H1 (cell line): Measurements from ENCODE around the gene LCE1D.

ENCODE experiments used
- ASH2L ChIP-seq: fragments of 200-600, 300-600 bp; sonication (generic); IDR thresholded peaks from one replicate; pipeline ENCODE4 v1.7.1; 2017; ENCODE audit warnings: low read length
- CEBPB ChIP-seq: IDR thresholded peaks from 2 replicates; pipeline ENCODE4 v1.6.1; 2012; ENCODE audit warnings: low read depth, low read length
- EGR1 ChIP-seq: IDR thresholded peaks from 2 replicates; pipeline ENCODE4 v1.6.1; 2011; ENCODE audit warnings: low read depth, low read length, borderline replicate concordance
- EP300 ChIP-seq, 2 experiments: IDR thresholded peaks; 1 replicate in 1 of 2; 2 replicates in 1 of 2; pipeline ENCODE4 v1.6.1; 2011 to 2012; ENCODE audit warnings: low read depth in 2 of 2, low read length in 2 of 2, mild to moderate bottlenecking in 2 of 2, borderline replicate concordance in 1 of 2, inconsistent platforms in 1 of 2, moderate library complexity in 1 of 2
- GABPA ChIP-seq: IDR thresholded peaks from 2 replicates; pipeline ENCODE4 v1.6.1; 2011; ENCODE audit warnings: mild to moderate bottlenecking, low read length, moderate library complexity, borderline replicate concordance; ENCODE audit not compliant: insufficient read depth
- MAFK ChIP-seq: IDR thresholded peaks from 2 replicates; pipeline ENCODE4 v1.6.1; 2012; ENCODE audit warnings: low read depth, mild to moderate bottlenecking, improper control_type of control experiment, low read length
- POLR2A ChIP-seq, 2 experiments: IDR thresholded peaks; 1 replicate in 1 of 2; 2 replicates in 1 of 2; pipeline ENCODE4 v1.6.1; 2011; ENCODE audit warnings: low read depth in 2 of 2, low read length in 2 of 2, mild to moderate bottlenecking in 2 of 2; ENCODE audit errors: control extremely low read depth in 1 of 2
- POLR2AphosphoS5 ChIP-seq: IDR thresholded peaks from 2 replicates; pipeline ENCODE4 v1.6.1; 2011; ENCODE audit warnings: low read depth, low read length
- RFX5 ChIP-seq: IDR thresholded peaks from 2 replicates; pipeline ENCODE4 v1.6.1; 2011; ENCODE audit warnings: low read depth, low read length, improper control_type of control experiment, borderline replicate concordance
- RNF2 ChIP-seq: fragments of 200-900, 300-1000 bp; sonication (generic); IDR thresholded peaks from 2 replicates; pipeline ENCODE4 v1.7.1; 2016; ENCODE audit warnings: borderline replicate concordance, low read depth, mild to moderate bottlenecking, antibody characterized with exemption, low read length; ENCODE audit not compliant: poor library complexity, severe bottlenecking; ENCODE audit errors: missing control alignments
- TAF1 ChIP-seq: IDR thresholded peaks from 2 replicates; pipeline ENCODE4 v1.6.1; 2011; ENCODE audit warnings: mild to moderate bottlenecking, low read depth, low read length
- YY1 ChIP-seq: IDR thresholded peaks from 2 replicates; pipeline ENCODE4 v1.6.1; 2011; ENCODE audit warnings: low read depth, mild to moderate bottlenecking, low read length
- ZNF274 ChIP-seq: IDR thresholded peaks from 2 replicates; pipeline ENCODE4 v1.7.0; 2012; ENCODE audit warnings: low read length, borderline replicate concordance; ENCODE audit errors: extremely low read depth
- TF ChIP-seq, protein P1 (sequence below), 3 experiments: IDR thresholded peaks; 1 replicate in 2 of 3; 2 replicates in 1 of 3; pipeline versions ENCODE4 v1.5.1 to v1.6.1; 2011; ENCODE audit warnings: low read length in 3 of 3, mild to moderate bottlenecking in 3 of 3, inconsistent platforms in 2 of 3, low read depth in 1 of 3, moderate library complexity in 1 of 3; ENCODE audit not compliant: insufficient read depth in 1 of 3; ENCODE audit errors: control extremely low read depth in 1 of 3

DNA sequence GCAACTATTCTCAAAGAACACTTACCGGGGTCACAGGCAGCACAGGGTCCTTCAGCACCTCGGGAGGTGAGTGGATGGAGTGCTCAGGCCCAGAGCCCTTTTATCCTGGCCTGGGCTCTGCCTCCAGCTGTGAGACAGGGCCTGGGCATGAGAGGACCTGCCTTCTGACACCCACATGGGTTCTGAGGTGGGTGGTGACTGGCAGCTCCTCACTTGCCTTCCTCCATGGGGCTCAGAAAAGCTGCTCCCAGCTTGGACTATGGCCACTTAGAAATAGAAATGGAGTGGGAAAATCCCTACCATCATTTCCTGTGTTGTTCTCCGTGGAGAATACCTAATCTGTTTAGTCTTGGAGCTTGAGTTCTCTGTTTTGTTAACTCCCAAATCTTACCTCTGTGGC is 10.1 kb downstream of the LCE1D start, which contains the start of gene LCE1C:
- TF ChIP-seq RNF2 (no peak), MAFK (no peak), RFX5 (no peak), GABPA (no peak), EP300 (IDR thresholded peaks at IDR 0.05; ENCODE audit: borderline replicate concordance in 1 of 2, low read depth in 2 of 2, low read length in 2 of 2) (no peak), ZNF274 (no peak), TAF1 (no peak), ASH2L (no peak), YY1 (no peak), POLR2A (IDR thresholded peaks at IDR 0.05; ENCODE audit: control extremely low read depth in 1 of 2, low read depth in 2 of 2, low read length in 2 of 2) (no peak), CEBPB (no peak), POLR2AphosphoS5 (no peak), EGR1 (no peak)
- TF ChIP-seq, protein P1, sequence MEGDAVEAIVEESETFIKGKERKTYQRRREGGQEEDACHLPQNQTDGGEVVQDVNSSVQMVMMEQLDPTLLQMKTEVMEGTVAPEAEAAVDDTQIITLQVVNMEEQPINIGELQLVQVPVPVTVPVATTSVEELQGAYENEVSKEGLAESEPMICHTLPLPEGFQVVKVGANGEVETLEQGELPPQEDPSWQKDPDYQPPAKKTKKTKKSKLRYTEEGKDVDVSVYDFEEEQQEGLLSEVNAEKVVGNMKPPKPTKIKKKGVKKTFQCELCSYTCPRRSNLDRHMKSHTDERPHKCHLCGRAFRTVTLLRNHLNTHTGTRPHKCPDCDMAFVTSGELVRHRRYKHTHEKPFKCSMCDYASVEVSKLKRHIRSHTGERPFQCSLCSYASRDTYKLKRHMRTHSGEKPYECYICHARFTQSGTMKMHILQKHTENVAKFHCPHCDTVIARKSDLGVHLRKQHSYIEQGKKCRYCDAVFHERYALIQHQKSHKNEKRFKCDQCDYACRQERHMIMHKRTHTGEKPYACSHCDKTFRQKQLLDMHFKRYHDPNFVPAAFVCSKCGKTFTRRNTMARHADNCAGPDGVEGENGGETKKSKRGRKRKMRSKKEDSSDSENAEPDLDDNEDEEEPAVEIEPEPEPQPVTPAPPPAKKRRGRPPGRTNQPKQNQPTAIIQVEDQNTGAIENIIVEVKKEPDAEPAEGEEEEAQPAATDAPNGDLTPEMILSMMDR (IDR thresholded peaks at IDR 0.05; ENCODE audit: control extremely low read depth in 1 of 3, insufficient read depth in 1 of 3, low read depth in 1 of 3, low read length in 3 of 3) = no peak
